IMR-90 (cell line): ENCODE data around the gene FAHD1. TPM values are rescaled to one million over a fixed set of nuclear protein-coding genes. Genes with fewer than 3 reads are reported as not detected.

Experiments used
- ATAC-seq: fragments of 200-7000 bp; cut with Tn5 transposase; 2 replicates; pipeline ENCODE4 v1.9.1; 2020; ENCODE audit warnings: low read depth, mild to moderate bottlenecking, moderate library complexity
- BruUV-seq: library from RNA; stranded (reverse); fragments of 400-500 nt; replicated peaks from 2 replicates; lab custom pipeline; 2021; lab: Mats Ljungman, UMichigan
- CTCF ChIA-PET: fragments of 300-600 bp; formaldehyde crosslinking; extraction: SDS; loops from one replicate; lab custom pipeline; 2021; ENCODE audit warnings: antibody characterized with exemption; lab: Yijun Ruan, JAX
- POLR2A ChIA-PET: fragments of 300-600 bp; sonication (Branson Sonifier 250); formaldehyde crosslinking; loops from one replicate; lab custom pipeline; 2022; ENCODE audit warnings: antibody characterized with exemption; ENCODE audit not compliant: unreplicated experiment; lab: Charles Lee
- DNase-seq: peaks from one replicate; pipeline ENCODE4 v3.0.0; 2013
- H2AFZ ChIP-seq: replicated peaks from 2 replicates; pipeline ENCODE3; 2013; ENCODE audit warnings: low read length, mild to moderate bottlenecking; ENCODE audit not compliant: poor library complexity
- H2AK5ac ChIP-seq: 2 replicates; pipeline ENCODE4 v1.6.1; 2013; ENCODE audit warnings: low read depth, low read length, inconsistent platforms
- H2AK9ac ChIP-seq: replicated peaks from 2 replicates; pipeline ENCODE3; 2013; ENCODE audit warnings: mild to moderate bottlenecking, low read depth, low read length, moderate library complexity; ENCODE audit not compliant: poor library complexity
- H2BK120ac ChIP-seq: 2 replicates; pipeline ENCODE4 v1.6.1; 2013; ENCODE audit warnings: low read depth, low read length, inconsistent platforms
- H2BK15ac ChIP-seq: 3 replicates; pipeline ENCODE4 v1.6.1; 2013; ENCODE audit warnings: low read depth, low read length, inconsistent platforms
- H2BK20ac ChIP-seq: 2 replicates; pipeline ENCODE4 v1.6.1; 2013; ENCODE audit warnings: low read depth, mild to moderate bottlenecking, inconsistent platforms, low read length, moderate library complexity
- H2BK5ac ChIP-seq: 2 replicates; pipeline ENCODE4 v1.6.1; 2013; ENCODE audit warnings: mild to moderate bottlenecking, low read depth, low read length, inconsistent platforms; ENCODE audit not compliant: poor library complexity, severe bottlenecking
- H3K14ac ChIP-seq: replicated peaks from 2 replicates; pipeline ENCODE4 v1.6.1; 2013; ENCODE audit warnings: low read depth, low read length, inconsistent platforms
- H3K18ac ChIP-seq: 2 replicates; pipeline ENCODE4 v1.6.1; 2013; ENCODE audit warnings: low read depth, low read length, control low read depth
- H3K23ac ChIP-seq: 2 replicates; pipeline ENCODE4 v1.6.1; 2013; ENCODE audit warnings: low read depth, low read length, inconsistent platforms
- H3K27ac ChIP-seq: 2 replicates; pipeline ENCODE4 v1.5.1; 2013; ENCODE audit warnings: mild to moderate bottlenecking, control low read depth, low read length; ENCODE audit not compliant: insufficient read depth
- H3K27me3 ChIP-seq: 2 replicates; pipeline ENCODE4 v1.6.1; 2013; ENCODE audit warnings: low read length; ENCODE audit not compliant: control insufficient read depth, insufficient read depth
- H3K36me3 ChIP-seq: 2 replicates; pipeline ENCODE4 v1.6.1; 2013; ENCODE audit warnings: low read length, mixed read lengths; ENCODE audit not compliant: control insufficient read depth, insufficient read depth
- H3K4ac ChIP-seq: 2 replicates; pipeline ENCODE4 v1.6.1; 2013; ENCODE audit warnings: low read depth, low read length, inconsistent platforms
- H3K4me1 ChIP-seq: 2 replicates; pipeline ENCODE4 v1.6.1; 2013; ENCODE audit warnings: low read length, mixed read lengths; ENCODE audit not compliant: control insufficient read depth, insufficient read depth
- H3K4me2 ChIP-seq: 2 replicates; pipeline ENCODE4 v1.6.1; 2013; ENCODE audit warnings: low read depth, mild to moderate bottlenecking, control low read depth, low read length, moderate library complexity
- H3K4me3 ChIP-seq: 2 replicates; pipeline ENCODE4 v1.5.1; 2013; ENCODE audit warnings: low read depth, mild to moderate bottlenecking, control low read depth, low read length, moderate library complexity; ENCODE audit not compliant: insufficient read depth
- H3K56ac ChIP-seq: 2 replicates; pipeline ENCODE4 v1.6.1; 2013; ENCODE audit warnings: low read length, inconsistent platforms; ENCODE audit not compliant: insufficient read depth; ENCODE audit errors: extremely low read depth
- H3K79me1 ChIP-seq, 2 experiments: 2 replicates each; pipeline ENCODE4 v1.6.1; 2013; ENCODE audit warnings: low read length in 2 of 2, inconsistent platforms in 1 of 2, low read depth in 1 of 2
- H3K9ac ChIP-seq: 2 replicates; pipeline ENCODE4 v1.6.1; 2013; ENCODE audit warnings: low read depth, low read length, control low read depth
- H3K9me1 ChIP-seq: 2 replicates; pipeline ENCODE4 v1.6.1; 2013; ENCODE audit warnings: low read length, inconsistent platforms; ENCODE audit not compliant: insufficient read depth
- H3K9me3 ChIP-seq: 2 replicates; pipeline ENCODE4 v1.6.1; 2013; ENCODE audit warnings: low read length; ENCODE audit not compliant: control insufficient read depth, insufficient read depth
- H4K20me1 ChIP-seq: 2 replicates; pipeline ENCODE4 v1.6.1; 2013; ENCODE audit warnings: low read length, inconsistent platforms; ENCODE audit not compliant: insufficient read depth
- H4K5ac ChIP-seq: 2 replicates; pipeline ENCODE4 v1.6.1; 2013; ENCODE audit warnings: mild to moderate bottlenecking, low read depth, low read length, control low read depth
- H4K8ac ChIP-seq, 2 experiments: 2 replicates each; pipeline ENCODE4 v1.6.1; 2013; ENCODE audit warnings: low read depth in 2 of 2, low read length in 2 of 2, control low read depth in 1 of 2, inconsistent platforms in 1 of 2
- H4K91ac ChIP-seq: 2 replicates; pipeline ENCODE4 v1.6.1; 2013; ENCODE audit warnings: low read depth, low read length, inconsistent platforms; ENCODE audit not compliant: insufficient read depth
- MAFK ChIP-seq: IDR thresholded peaks from 2 replicates; pipeline ENCODE4 v1.6.1; 2012; ENCODE audit warnings: low read depth, low read length, improper control_type of control experiment
- MXI1 ChIP-seq: IDR thresholded peaks from 2 replicates; pipeline ENCODE4 v1.6.1; 2012; ENCODE audit warnings: low read depth, mild to moderate bottlenecking, low read length, moderate library complexity, borderline replicate concordance
- POLR2A ChIP-seq: IDR thresholded peaks from 2 replicates; pipeline ENCODE4 v1.6.1; 2012; ENCODE audit warnings: mild to moderate bottlenecking, low read depth, low read length
- RFX5 ChIP-seq: IDR thresholded peaks from 2 replicates; pipeline ENCODE4 v1.8.0; 2012; ENCODE audit warnings: low read depth, mild to moderate bottlenecking, low read length, moderate library complexity
- WGBS, 2 experiments: methylation state at CpG; one replicate each; pipeline versions ENCODE4 v1.1.5 to v1.1.7; 2013; ENCODE audit warnings: missing lambda C conversion rate in 2 of 2; ENCODE audit not compliant: insufficient read length in 1 of 2; ENCODE audit errors: extremely low coverage in 2 of 2; 5-methylcytosine and 5-hydroxymethylcytosine counted together
- dilution Hi-C: fragments of 300-500 bp; cut with HindIII; formaldehyde crosslinking; loops from one replicate; pipeline ENCODE4 v1.14.3; 2018; ENCODE audit warnings: low sequenced_read_pairs; ENCODE audit not compliant: unreplicated experiment
- in situ Hi-C: fragments of 300-500 bp; cut with MboI; formaldehyde crosslinking; loops from 3 replicates; pipeline ENCODE4 v1.14.3; 2019; ENCODE audit warnings: low sequenced_read_pairs, inconsistent platforms, mixed read lengths
- intact Hi-C: fragments of 100-400 bp; cut with micrococcal nuclease; formaldehyde crosslinking; loops from 2 replicates; pipeline ENCODE4 v1.10.0; 2022
- polyA plus RNA-seq, 3 experiments: library from polyadenylated mRNA; depleted of rRNA; stranded (reverse); fragments of >200 nt; gene quantifications; 2 replicates each; pipeline ENCODE4 v1.2.3, GENCODE V29; 2012; ENCODE audit warnings: low replicate concordance in 1 of 3
- total RNA-seq: library from RNA; depleted of rRNA; stranded (reverse); fragments of >200 nt; gene quantifications from 2 replicates; pipeline ENCODE4 v1.2.3, GENCODE V29; 2012
- TF ChIP-seq, protein P1 (sequence below): conservative IDR thresholded peaks from 2 replicates; pipeline ENCODE4 v1.5.1; 2012; ENCODE audit warnings: mild to moderate bottlenecking, low read depth, low read length, improper control_type of control experiment

FAHD1 gene
- total and polyA plus RNA-seq, 2 of the 4 experiments (the other 2 are of a cell fraction) = 65.3 to 85.9 TPM

DNA sequence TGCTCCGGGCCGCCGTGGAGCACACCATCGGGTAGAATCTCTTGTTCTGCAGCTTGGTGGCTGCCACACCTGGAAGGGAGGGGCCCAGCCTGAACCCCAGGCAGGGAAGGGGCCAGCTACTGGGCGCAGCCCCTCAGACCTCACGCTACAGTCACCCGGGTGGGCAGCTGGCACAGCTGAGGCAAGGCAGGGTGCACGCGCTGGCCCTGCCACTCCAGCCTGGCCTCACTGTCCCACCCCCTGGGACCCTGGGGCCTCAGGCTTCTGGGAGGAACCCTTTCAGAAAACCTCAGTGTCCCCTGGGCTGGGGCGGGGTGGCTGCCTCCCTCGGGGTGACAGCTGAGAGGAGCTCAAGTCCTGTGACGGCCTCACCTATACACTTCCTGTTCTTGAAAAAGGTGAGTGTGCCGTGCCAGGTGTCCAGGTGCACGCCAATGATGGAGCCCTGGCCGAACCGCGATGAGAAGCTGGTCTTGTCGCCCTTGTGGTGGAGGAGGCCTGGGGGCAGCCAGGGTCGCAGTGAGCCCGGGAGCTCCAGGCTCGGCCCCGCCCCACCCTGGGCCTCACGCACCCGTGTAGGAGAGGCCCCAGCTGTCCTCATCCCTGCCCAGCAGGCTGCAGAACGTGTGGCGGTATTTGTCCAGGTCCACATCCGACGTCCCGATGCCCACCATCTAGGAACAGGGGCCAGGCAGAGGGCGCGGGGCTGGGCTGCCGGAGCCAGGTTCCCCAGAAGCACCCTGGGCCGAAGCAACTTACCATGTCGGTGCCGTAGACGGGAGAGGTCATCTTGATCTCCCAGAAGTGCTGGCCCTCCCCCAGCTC, 49.4 kb upstream of the FAHD1 start:
- H2AK5ac ChIP-seq = no peak overlapping the region
- dilution Hi-C loops (no loop called here), in situ Hi-C loops (no loop called here), intact Hi-C loops (no loop called here)
- no peak overlapping the region for H3K9ac ChIP-seq
- 83% methylated on average over 21 of the region's 36 CpGs; no CpG with 5 or more reads in 1 of the 2 experiments for WGBS, 2 experiments
- H2AK9ac ChIP-seq = no peak overlapping the region
- H3K14ac ChIP-seq = no peak overlapping the region
- peaks cover 9 to 57% of the 10 kb centered on the region in 2 experiments for H3K79me1 ChIP-seq
- H3K23ac ChIP-seq = no peak overlapping the region
- H3K27ac ChIP-seq = no peak overlapping the region
- TF ChIP-seq RFX5 (no peak), MXI1 (no peak), POLR2A (no peak), MAFK (no peak)
- TF ChIP-seq, protein P1, sequence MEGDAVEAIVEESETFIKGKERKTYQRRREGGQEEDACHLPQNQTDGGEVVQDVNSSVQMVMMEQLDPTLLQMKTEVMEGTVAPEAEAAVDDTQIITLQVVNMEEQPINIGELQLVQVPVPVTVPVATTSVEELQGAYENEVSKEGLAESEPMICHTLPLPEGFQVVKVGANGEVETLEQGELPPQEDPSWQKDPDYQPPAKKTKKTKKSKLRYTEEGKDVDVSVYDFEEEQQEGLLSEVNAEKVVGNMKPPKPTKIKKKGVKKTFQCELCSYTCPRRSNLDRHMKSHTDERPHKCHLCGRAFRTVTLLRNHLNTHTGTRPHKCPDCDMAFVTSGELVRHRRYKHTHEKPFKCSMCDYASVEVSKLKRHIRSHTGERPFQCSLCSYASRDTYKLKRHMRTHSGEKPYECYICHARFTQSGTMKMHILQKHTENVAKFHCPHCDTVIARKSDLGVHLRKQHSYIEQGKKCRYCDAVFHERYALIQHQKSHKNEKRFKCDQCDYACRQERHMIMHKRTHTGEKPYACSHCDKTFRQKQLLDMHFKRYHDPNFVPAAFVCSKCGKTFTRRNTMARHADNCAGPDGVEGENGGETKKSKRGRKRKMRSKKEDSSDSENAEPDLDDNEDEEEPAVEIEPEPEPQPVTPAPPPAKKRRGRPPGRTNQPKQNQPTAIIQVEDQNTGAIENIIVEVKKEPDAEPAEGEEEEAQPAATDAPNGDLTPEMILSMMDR = no peak
- H3K18ac ChIP-seq = no peak overlapping the region
- H3K4me1 ChIP-seq = peaks cover 11% of the 10 kb centered on the region
- H3K36me3 ChIP-seq = peaks cover 31% of the 10 kb centered on the region
- peaks cover 16% of the 10 kb centered on the region for H4K20me1 ChIP-seq
- H3K9me1 ChIP-seq = peaks cover 7% of the 10 kb centered on the region; the same call in 1 of the 2 replicates
- H2AFZ ChIP-seq = no peak overlapping the region
- H3K56ac ChIP-seq = no peak overlapping the region
- ATAC-seq = no peak
- no peak overlapping the region for H3K4me2 ChIP-seq
- BruUV-seq = no TSS peak
- H3K4ac ChIP-seq = no peak overlapping the region
- no peaks in the 10 kb centered on the region for H3K27me3 ChIP-seq
- no peaks in the 10 kb centered on the region for H3K9me3 ChIP-seq
- no peak for DNase-seq
- H4K91ac ChIP-seq = no peak overlapping the region
- no peak overlapping the region for H2BK5ac ChIP-seq
- H2BK15ac ChIP-seq = no peak overlapping the region
- H2BK120ac ChIP-seq = no peak overlapping the region
- ChIA-PET CTCF (no interaction called here), POLR2A (no interaction called here)
- H4K5ac ChIP-seq = no peak overlapping the region
- H4K8ac ChIP-seq = no peak overlapping the region
- no peak overlapping the region for H3K4me3 ChIP-seq
- no peak overlapping the region for H2BK20ac ChIP-seq
